A673 (cell line): ENCODE data around the gene RTL1. TPM values are rescaled to one million over a fixed set of nuclear protein-coding genes. Genes with fewer than 3 reads are reported as not detected.

Source experiments
- BruUV-seq: library from RNA; stranded (reverse); fragments of 400-500 nt; replicated peaks from 2 replicates; lab custom pipeline; 2021; lab: Mats Ljungman, UMichigan
- CTCF ChIA-PET: fragments of 300-600 bp; sonication (Branson Sonifier 250); formaldehyde crosslinking; loops from one replicate; lab custom pipeline; 2022; ENCODE audit warnings: antibody characterized with exemption; lab: Charles Lee
- POLR2A ChIA-PET: fragments of 300-600 bp; sonication (Branson Sonifier 250); formaldehyde crosslinking; loops from one replicate; lab custom pipeline; 2022; ENCODE audit warnings: antibody characterized with exemption; ENCODE audit not compliant: low non-redundant PET; lab: Charles Lee
- DNase-seq: peaks from one replicate; pipeline ENCODE4 v3.0.0-alpha.2; 2015; ENCODE audit warnings: low spot score
- H3K27ac ChIP-seq: fragments of 200-600 bp; sonication (generic); 2 replicates; pipeline ENCODE4 v1.5.1; 2016; ENCODE audit warnings: mixed run types, low read depth, mild to moderate bottlenecking, mixed read lengths, antibody characterized with exemption, low read length; ENCODE audit not compliant: poor library complexity, severe bottlenecking
- H3K27me3 ChIP-seq: fragments of 200-600 bp; sonication (generic); replicated peaks from 2 replicates; pipeline ENCODE4 v1.6.1; 2017; ENCODE audit warnings: mixed run types, low read depth, mild to moderate bottlenecking, mixed read lengths, antibody characterized with exemption, low read length; ENCODE audit not compliant: insufficient read depth, poor library complexity
- H3K36me3 ChIP-seq: fragments of 200-600 bp; sonication (generic); 2 replicates; pipeline ENCODE4 v1.6.1; 2016; ENCODE audit warnings: mixed run types, mild to moderate bottlenecking, mixed read lengths, antibody characterized with exemption, low read length; ENCODE audit not compliant: insufficient read depth, poor library complexity, severe bottlenecking
- H3K4me1 ChIP-seq: fragments of 200-600 bp; sonication (generic); 2 replicates; pipeline ENCODE4 v1.6.1; 2017; ENCODE audit warnings: mixed run types, mild to moderate bottlenecking, mixed read lengths, antibody characterized with exemption, low read length; ENCODE audit not compliant: insufficient read depth, poor library complexity, severe bottlenecking
- H3K4me3 ChIP-seq: fragments of 200-600 bp; sonication (generic); 2 replicates; pipeline ENCODE4 v1.5.1; 2016; ENCODE audit warnings: low read depth, mixed run types, mild to moderate bottlenecking, mixed read lengths, low read length; ENCODE audit not compliant: poor library complexity, severe bottlenecking
- H3K9me3 ChIP-seq: fragments of 200-600 bp; sonication (generic); 2 replicates; pipeline ENCODE4 v1.6.1; 2016; ENCODE audit warnings: mixed run types, low read depth, mild to moderate bottlenecking, mixed read lengths, antibody characterized with exemption, low read length; ENCODE audit not compliant: poor library complexity, severe bottlenecking
- EZH2 ChIP-seq: fragments of 200-600 bp; sonication (generic); IDR thresholded peaks from 2 replicates; pipeline ENCODE4 v1.6.1; 2017; ENCODE audit warnings: borderline replicate concordance, low read depth, mild to moderate bottlenecking, mixed read lengths, antibody characterized with exemption, low read length; ENCODE audit not compliant: poor library complexity, severe bottlenecking
- intact Hi-C: fragments of 100-400 bp; cut with micrococcal nuclease; formaldehyde crosslinking; loops from one replicate; pipeline ENCODE4 v1.10.0; 2022; ENCODE audit not compliant: unreplicated experiment
- total RNA-seq: library from RNA; stranded (reverse); gene quantifications from 2 replicates; pipeline ENCODE4 v1.2.3, GENCODE V29; 2021
- TF ChIP-seq, protein P1 (sequence below): fragments of 300-800, 200-600 bp; sonication (generic); conservative IDR thresholded peaks from 2 replicates; pipeline ENCODE4 v1.5.1; 2017; ENCODE audit warnings: low read depth, mild to moderate bottlenecking, antibody characterized with exemption, low read length, moderate library complexity, mixed read lengths

RTL1 gene
- total RNA-seq, 1 experiment from 2014 or later: 0.09 TPM

DNA sequence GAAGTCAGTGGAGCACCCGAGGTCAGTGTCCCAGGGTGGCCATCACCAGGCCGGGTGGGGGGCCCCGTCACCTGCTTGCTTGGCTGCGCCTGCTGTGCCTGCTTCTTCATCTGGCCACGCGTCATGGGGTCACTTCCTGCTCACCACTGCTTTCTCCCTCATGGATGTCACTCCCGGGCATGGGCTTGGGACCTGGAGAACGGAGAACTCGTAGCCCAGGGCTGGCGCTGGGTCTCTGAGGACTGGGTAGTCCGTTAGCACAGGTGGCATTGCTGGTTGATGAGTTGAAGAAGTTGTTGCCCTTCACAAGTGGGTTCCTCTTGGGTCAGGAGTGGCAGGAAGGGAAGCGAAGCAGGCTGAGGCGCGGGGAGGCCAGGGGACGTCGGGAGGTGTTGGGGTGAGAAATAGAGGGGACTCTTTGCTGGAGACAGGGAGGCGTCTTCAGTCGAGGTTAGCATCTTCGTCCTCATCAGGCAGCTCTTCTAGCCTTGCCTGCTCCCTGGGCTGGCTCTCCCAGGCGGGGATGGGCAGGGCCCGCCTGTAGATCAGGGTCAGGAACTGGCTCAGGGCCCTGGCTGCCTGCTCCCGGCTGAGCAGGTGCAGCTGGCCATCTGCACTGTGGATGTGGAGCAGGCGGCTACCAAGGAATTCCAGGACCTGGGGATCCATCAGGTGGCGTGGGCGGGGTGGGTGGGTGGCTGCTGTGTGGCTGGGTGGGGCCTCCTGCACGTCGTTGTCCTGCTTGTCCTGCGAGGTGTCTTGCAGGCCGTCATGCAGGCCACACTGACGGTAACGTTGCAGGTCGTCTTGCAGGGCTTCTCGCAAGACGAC lies 23.0 kb downstream of the RTL1 start:
- Histone ChIP-seq H3K27me3 (no peaks in the 10 kb centered on the region), H3K36me3 (no peaks in the 10 kb centered on the region), H3K4me1 (peaks cover 1% of the 10 kb centered on the region), H3K9me3 (no peaks in the 10 kb centered on the region), H3K4me3 (no peak overlapping the region), H3K27ac (no peak overlapping the region)
- BruUV-seq: no TSS peak
- POLR2A ChIA-PET: no interaction called here
- intact Hi-C loops: no loop called here
- no peak for DNase-seq
- no peak for TF ChIP-seq EZH2
- TF ChIP-seq, protein P1, sequence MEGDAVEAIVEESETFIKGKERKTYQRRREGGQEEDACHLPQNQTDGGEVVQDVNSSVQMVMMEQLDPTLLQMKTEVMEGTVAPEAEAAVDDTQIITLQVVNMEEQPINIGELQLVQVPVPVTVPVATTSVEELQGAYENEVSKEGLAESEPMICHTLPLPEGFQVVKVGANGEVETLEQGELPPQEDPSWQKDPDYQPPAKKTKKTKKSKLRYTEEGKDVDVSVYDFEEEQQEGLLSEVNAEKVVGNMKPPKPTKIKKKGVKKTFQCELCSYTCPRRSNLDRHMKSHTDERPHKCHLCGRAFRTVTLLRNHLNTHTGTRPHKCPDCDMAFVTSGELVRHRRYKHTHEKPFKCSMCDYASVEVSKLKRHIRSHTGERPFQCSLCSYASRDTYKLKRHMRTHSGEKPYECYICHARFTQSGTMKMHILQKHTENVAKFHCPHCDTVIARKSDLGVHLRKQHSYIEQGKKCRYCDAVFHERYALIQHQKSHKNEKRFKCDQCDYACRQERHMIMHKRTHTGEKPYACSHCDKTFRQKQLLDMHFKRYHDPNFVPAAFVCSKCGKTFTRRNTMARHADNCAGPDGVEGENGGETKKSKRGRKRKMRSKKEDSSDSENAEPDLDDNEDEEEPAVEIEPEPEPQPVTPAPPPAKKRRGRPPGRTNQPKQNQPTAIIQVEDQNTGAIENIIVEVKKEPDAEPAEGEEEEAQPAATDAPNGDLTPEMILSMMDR: no peak
- CTCF ChIA-PET: no interaction called here

DNA sequence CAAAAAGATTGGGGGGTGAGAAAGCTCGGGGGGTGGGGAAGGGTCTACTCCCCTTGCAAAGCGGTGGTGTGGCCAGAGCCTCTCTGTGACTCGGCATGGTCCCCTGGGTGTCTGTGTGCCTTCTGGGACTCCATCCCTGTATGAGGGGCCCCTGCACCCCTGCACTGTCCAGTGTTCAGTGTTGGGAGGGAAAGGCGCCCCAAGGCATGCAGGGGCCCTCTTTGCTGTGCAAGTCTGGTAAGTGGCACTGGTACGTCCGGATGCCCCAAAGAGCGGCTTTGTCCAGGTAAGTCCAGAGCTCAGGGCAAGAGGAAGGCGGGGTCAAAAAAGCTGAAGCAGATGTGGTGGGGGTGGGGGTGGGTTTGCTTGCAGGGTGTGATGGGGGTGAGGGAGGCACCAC lies 23.7 kb downstream of the RTL1 start:
- no peaks in the 10 kb centered on the region for H3K36me3 ChIP-seq
- H3K27me3 ChIP-seq: no peaks in the 10 kb centered on the region
- intact Hi-C loops: no loop called here
- DNase-seq: no peak
- no TSS peak for BruUV-seq
- H3K4me1 ChIP-seq: no peaks in the 10 kb centered on the region
- POLR2A ChIA-PET: no interaction called here
- no peak overlapping the region for H3K4me3 ChIP-seq
- TF ChIP-seq, protein P1: no peak
- TF ChIP-seq EZH2: no peak
- no peak overlapping the region for H3K27ac ChIP-seq
- CTCF ChIA-PET: no interaction called here
- H3K9me3 ChIP-seq: no peaks in the 10 kb centered on the region

DNA sequence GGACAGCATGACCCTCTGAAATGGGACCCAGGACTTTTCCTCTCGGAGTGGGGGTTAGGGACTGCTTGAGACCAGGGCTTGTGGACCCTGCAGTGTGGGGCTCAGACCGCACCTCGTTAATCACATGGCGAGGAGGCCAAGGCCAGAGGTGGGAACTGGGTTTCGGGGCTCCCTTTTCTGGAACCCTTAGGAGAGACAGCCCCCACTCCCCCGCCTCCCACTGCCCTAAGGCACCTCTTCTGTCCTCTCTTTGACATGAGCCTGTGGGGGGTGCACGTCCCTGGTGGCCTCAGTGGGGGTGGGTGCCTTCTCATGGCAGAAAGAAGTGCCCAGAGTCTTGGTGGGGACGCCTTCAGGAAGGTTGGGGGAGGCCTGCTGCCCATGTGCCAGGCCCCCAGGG lies 24.3 kb downstream of the RTL1 start:
- no peaks in the 10 kb centered on the region for H3K4me1 ChIP-seq
- intact Hi-C loops: no loop called here
- DNase-seq: no peak
- no peaks in the 10 kb centered on the region for H3K9me3 ChIP-seq
- BruUV-seq: no TSS peak
- TF ChIP-seq EZH2: no peak
- TF ChIP-seq, protein P1: no peak
- ChIA-PET POLR2A (no interaction called here), CTCF (no interaction called here)
- no peaks in the 10 kb centered on the region for H3K36me3 ChIP-seq
- H3K4me3 ChIP-seq: no peak overlapping the region
- no peak overlapping the region for H3K27ac ChIP-seq
- no peaks in the 10 kb centered on the region for H3K27me3 ChIP-seq
